ENCODE data around the gene HOXC4. TPM values are rescaled to one million over a fixed set of nuclear protein-coding genes. Genes with fewer than 3 reads are reported as not detected.

Gene HOXC4
- total and polyA plus RNA-seq, 4 donors: 0.02 TPM; not detected in 3

GRCh38 chr12:54009171-54010052 lies 44.2 kb upstream of the HOXC4 start (continued):
- TF ChIP-seq REST (IDR thresholded peaks at IDR 0.05): no peak

GRCh38 chr12:54010053-54010971 lies 43.3 kb upstream of the HOXC4 start:
- no peak overlapping the region for H3K9ac ChIP-seq (ENCODE audit: low read depth in 1 of 2, low read length in 2 of 2)
- no peak overlapping the region for H3K27ac ChIP-seq (ENCODE audit: low read depth in 1 of 2, low read length in 2 of 2)
- no peaks in the 10 kb centered on the region for H3K36me3 ChIP-seq (ENCODE audit: control insufficient read depth in 4 of 4, insufficient read depth in 3 of 4, low read depth in 1 of 4, low read length in 3 of 4)
- H3K9me3 ChIP-seq (ENCODE audit: control insufficient read depth in 4 of 4, low read length in 3 of 4): peaks cover 0 to 5% (median 0%) of the 10 kb centered on the region in 4 donors
- TF ChIP-seq HNF4A (conservative IDR thresholded peaks at IDR 0.05) (no peak), ATF3 (IDR thresholded peaks at IDR 0.05) (no peak), FOXA2 (IDR thresholded peaks at IDR 0.05) (no peak), EGR1 (IDR thresholded peaks at IDR 0.05; ENCODE audit: low read depth in 2 of 2) (no peak), HNF4G (IDR thresholded peaks at IDR 0.05) (no peak), JUND (IDR thresholded peaks at IDR 0.05) (no peak), SP1 (IDR thresholded peaks at IDR 0.05) (no peak), TAF1 (conservative IDR thresholded peaks at IDR 0.05) (no peak), GABPA (IDR thresholded peaks at IDR 0.05 in 1 of 2, conservative IDR thresholded peaks at IDR 0.05 in 1 of 2) (no peak), FOXA1 (IDR thresholded peaks at IDR 0.05) (no peak), NR2F2 (IDR thresholded peaks at IDR 0.05) (no peak), REST (IDR thresholded peaks at IDR 0.05) (no peak), RAD21 (IDR thresholded peaks at IDR 0.05) (no peak)
- peaks cover 3 to 41% (median 29%) of the 10 kb centered on the region in 4 donors for H3K27me3 ChIP-seq (ENCODE audit: control insufficient read depth in 4 of 4, insufficient read depth in 4 of 4, low read length in 3 of 4)
- 16% methylated on average over 10 of the region's 10 CpGs for WGBS
- no peak overlapping the region for H3K4me3 ChIP-seq (ENCODE audit: low read depth in 1 of 3, low read length in 3 of 3)
- no peak for DNase-seq (ENCODE audit: low spot score)
- peaks cover 2 to 19% (median 11%) of the 10 kb centered on the region in 4 donors for H3K4me1 ChIP-seq (ENCODE audit: control insufficient read depth in 4 of 4, insufficient read depth in 4 of 4, low read length in 3 of 4)
